Midbrain (tissue), 1 donor: Measurements from ENCODE around the gene CRLF2.
"Not testable (repeated sequence)": the region's sequence is repeated elsewhere in the genome, so short reads cannot be mapped to it uniquely, and the experiment has no call there.

Experiments
- DNase-seq: peaks from one replicate; lab custom pipeline; 2025; lab: John Stamatoyannopoulos, UW

The CRLF2 gene

DNA sequence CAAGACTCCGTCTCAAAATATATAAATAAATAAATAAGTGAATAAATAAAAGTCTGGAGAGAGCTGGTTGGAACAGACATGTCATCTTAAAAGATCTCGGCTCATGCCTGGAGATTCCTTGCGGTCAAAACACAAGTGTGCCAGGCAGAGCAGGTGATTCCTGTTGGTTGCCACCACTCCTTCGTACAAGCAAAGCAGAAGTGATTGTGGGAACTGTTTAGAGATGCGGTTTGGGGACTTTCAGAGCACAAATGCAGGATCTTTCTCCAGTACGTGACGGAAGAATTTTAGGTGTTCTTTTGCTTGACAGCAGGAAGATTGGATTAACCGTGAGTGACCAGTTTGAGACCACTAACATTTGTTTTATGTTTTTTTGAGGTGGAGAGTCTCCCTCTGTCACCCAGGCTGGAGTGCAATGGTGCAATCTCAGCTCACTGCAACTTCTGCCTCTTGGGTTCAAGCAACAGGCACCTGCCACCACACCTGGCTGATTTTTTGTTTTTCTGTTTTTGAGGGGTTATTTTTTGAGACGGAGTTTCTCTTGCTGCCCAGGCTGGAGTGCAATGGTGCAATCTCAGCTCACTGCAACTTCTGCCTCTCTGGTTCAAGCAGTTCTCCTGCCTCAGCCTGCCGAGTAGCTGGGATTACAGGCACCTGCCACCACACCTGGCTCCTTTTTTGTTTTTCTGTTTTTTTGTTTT, 2.8 kb upstream of the CRLF2 start:
- DNase-seq = no peak

DNA sequence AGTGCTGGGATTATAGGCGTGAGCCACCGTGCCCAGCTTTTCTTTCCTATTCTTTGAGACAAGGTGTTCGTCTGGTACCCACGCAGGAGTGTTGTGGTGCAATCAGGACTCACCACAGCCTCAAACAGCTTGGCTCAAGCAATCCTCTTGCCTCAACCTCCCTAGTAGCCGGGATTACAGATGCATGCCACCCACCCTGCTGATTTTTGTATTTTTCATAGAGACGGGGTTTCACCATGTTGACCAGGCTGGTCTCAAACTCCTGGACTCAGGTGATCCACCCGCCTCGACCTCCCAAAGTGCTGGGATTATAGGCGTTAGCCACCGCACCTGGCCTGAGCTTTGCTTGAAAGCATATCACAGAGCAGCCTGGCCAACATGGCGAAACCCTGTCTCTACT, 1.5 kb upstream of the CRLF2 start:
- no peak for DNase-seq

DNA sequence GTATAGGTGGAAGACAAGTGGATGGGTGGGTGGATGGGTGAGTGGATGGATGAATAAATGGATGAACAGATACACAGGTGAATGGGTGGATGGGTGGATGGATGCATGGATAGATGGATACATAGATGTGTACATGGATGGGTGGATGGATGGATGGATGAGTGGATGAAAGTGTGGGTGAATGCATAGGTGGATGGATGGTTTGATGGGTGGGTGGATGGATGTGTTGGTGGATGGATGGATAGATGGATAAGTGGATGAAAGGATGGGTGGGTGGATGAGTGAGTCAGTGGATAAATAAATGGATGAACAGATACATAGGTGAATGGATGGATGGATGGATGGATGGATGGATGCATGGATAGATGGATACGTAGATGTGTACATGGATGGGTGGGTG, 1.6 kb downstream of the CRLF2 start:
- no peak for DNase-seq

DNA sequence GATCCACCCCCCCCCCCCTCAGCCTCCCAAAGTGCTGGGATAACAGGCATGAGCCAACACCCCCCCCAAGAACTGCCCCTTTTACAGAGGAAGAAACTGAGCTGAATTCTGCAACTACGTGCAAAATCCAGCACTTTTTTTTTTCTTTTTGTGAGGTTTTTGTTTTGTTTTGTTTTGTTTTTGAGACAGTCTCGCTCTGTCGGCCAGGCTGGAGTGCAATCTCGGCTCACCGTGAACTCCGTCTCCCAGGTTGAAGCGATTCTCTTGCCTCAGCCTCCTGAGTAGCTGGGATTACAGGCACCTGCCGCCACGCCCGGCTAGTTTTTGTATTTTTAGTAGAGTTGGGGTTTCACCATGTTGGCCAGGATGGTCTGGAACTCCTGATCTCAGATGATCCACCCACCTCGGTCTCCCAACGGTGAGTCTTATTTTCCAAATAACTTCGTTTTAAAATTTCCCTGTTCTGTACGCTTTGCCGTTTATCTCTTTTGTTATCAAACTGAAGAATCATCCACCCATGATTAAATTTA, 4.9 kb downstream of the CRLF2 start:
- no peak for DNase-seq

DNA sequence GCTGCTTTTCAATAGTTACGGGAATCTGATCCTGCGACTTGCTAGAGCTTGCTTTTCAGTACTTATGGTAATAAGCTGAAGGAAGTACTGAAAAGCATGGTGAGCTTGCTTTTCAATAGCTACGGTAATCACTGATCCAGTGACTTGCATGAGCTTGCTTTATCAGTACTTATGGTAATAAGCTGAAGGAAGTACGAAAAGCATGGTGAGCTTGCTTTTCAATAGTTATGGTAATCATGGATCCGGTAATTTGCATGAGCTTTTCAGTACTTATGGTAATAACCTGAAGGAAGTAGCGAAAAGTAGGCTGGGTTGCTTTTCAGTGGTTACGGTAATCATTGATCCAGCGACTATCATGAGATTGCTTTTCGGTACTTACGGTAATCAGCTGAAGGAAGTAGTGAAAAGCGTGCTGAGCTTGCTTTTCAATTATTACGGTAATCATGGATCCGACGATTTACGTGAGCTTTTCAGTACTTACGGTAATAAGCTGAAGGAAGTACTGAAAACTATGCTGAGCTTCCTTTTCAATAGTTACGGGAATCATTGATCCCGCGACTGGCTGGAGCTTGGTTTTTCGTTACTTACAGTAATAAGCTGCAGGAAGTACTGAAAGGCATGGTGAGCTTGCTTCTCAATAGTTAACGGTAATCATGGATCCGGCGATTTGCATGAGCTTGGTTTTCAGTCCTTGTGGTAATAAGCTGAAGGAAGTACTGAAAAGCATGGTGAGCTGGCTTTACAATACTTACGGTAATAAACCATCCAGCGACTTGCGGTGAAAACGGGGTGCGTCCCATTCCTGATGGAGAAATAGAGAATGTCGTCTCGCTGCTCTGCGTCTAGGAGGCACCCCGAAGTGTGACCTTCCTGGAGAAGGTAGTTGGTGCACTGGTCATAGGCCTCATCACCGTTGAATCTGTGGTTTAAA, 6.5 kb downstream of the CRLF2 start:
- no peak for DNase-seq

DNA sequence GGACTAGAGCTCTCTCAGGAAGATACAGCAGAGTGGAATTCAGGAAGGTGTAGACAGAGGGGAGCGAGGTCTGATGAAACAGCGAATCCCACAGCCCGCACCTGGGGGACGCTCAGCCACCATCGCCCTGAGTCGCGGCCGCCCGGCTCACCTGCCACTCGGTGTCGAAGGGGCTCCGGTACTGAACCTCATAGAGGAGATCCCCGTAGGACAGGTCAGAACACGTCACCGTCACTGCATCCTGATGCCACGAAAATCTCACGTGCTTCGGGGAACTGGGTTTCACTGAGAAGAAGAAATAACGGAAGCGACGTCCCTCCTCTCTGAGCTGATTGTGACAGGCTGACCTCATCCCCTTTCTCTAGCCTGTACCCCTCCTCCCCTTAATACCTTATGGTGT, 10.2 kb downstream of the CRLF2 start:
- no peak for DNase-seq

DNA sequence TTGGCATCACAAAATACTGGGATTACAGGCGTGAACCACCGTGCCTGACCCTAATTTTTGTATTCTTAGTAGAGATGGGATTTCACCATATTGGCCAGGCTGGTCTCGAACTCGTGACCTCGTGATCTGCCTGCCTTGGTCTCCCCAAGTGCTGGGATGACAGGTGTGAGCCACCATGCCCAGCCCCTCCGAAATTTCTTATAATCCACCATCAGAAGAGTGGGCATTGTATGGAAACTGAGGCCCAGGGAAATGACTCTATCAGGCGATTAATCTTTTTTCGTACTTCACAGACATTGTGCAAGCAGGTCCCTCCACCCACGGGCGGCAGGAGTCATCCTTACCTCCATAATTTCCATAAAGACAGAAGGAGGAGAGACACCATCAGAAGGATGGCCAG, 16.0 kb downstream of the CRLF2 start:
- DNase-seq = no peak

DNA sequence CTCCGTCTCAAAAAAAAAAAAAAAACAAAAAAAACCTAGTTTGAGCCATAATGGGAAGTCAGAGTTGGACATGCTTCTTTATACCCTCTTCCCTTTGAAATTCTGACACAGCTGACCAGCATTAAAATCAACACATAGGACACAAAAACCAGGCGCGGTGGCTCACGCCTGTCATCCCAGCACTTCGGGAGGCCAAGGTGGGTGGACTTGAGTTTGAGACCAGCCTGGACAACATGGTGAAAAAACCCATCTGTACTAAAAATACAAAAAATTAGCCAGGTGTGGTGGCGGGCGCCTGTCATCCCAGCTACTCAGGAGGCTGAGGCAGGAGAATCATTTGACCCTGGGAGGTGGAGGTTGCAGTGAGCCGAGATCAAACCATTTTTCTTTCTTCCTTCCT, 20.3 kb downstream of the CRLF2 start:
- DNase-seq = not testable (repeated sequence)

DNA sequence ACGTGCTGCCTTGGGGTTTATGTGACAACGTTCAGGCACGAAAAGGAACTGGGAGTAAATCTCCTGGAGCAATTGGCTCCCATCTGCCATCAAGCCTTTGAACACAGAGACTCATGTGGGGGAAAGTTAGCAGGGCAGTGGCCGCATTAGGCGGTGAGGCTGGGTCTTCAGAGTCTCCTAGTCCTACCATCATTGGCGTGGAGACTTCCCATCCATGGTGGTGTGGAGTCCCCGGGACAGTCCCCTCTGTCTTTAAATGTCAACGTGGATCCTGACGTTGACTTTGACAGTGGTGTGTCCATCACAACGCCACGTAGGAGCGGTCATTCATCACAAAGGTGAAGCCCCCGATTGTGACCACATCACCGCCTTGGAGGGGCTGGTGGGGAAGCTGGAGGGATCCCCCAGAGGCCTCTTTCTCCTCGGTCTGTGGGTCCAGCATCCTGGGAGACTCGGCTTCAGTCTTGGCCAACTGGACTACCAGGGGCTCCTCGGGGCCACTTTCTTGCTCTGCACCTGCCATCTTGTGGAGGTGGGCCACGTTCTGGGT, 21.8 kb downstream of the CRLF2 start:
- no peak for DNase-seq

DNA sequence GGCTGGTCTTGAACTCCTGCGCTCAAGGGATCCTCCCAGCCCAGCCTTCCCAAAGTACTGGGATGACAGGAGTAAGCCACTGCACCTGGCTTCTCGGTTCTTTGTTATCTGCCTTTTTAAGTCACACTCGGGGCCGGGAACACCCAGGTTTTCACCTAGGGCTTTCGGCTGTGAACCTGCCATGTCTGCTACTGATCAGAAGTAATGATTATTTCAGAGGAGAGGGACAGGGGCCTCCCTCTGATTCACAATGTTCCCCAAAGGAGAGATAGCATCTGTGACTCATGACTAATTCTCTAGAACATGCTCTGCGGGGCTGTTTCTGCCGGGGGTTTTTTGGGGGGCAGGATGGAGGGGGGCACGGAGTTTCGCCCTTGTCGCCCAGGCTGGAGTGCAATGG, 26.9 kb downstream of the CRLF2 start:
- no peak for DNase-seq

DNA sequence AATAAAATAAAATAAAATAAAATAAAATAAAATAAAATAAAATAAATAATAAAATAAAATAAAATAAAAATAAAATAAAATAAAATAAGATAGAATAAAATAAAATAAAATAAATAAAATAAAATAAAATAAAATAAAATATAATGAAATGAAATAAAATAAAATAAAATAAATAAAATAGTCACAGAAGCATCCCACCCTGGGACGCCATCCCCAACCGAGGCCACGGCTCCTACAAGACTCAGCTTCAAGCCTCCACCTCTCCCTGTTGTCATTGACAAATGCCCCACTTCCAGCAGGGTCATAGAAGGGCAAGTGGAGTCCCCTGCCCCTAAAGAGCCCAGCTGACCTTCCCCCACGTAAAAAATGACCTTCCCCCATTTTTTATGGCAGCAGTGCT, 30.2 kb downstream of the CRLF2 start:
- DNase-seq = no peak

DNA sequence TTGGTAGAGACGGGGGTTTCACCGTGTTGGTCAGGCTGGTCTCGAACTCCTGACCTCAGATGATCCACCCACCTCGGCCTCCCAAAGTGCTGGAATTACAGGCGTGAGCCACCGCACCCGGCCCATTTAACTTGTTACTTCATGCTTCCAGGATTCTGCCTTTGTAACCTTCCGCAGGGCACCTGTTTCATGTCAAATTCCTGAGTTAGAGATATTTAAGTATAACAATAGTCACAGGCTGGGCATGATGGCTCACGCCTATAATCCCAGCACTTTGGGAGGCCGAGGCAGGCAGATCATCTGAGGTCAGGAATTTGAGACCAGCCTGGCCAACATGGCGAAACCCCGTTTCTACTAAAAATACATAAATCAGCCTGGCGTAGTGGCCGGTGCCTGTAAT, 30.8 kb downstream of the CRLF2 start:
- not testable (repeated sequence) for DNase-seq

DNA sequence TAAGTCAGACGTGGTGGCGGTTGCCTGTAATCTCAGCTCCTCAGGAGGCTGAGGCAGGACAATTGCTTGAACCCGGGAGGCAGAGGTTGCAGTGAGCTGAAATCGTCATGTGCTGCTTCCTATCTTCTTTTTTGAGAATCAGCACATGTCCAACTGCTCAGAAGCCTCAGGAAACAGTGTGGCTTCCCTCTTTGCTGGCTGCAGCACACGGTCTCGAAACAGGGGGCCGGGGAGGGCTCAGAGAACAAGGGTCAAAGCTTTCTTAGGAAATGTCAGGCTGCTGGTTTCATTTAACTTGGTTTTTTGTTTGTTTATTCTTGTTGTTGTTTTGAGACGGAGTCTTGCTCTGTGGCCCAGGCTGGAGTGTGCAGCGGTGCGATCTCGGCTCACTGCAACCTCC, 31.3 kb downstream of the CRLF2 start:
- DNase-seq = no peak

DNA sequence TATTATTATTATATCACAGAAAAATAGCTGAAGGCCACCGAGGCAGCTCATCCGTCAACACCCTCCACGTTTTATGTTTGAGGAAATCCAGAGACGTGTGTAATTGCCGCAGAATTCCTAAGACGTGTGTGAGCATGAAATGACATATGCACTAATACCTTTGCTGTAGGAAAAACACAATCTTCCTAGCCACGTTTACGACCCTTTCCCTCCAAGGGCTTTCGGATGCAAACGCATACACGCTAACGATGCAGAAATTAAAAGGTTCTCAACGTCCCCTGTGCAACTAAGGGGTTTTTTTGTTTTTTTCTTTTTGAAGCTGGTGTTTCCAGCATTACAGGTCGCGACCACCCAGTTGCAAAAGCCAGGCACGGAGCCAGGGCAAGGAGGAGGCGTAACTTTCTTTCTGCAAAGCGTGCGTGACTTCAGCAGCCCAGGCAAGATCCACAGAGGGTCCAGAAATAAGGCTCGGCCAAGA, 33.8 kb downstream of the CRLF2 start:
- DNase-seq = no peak

DNA sequence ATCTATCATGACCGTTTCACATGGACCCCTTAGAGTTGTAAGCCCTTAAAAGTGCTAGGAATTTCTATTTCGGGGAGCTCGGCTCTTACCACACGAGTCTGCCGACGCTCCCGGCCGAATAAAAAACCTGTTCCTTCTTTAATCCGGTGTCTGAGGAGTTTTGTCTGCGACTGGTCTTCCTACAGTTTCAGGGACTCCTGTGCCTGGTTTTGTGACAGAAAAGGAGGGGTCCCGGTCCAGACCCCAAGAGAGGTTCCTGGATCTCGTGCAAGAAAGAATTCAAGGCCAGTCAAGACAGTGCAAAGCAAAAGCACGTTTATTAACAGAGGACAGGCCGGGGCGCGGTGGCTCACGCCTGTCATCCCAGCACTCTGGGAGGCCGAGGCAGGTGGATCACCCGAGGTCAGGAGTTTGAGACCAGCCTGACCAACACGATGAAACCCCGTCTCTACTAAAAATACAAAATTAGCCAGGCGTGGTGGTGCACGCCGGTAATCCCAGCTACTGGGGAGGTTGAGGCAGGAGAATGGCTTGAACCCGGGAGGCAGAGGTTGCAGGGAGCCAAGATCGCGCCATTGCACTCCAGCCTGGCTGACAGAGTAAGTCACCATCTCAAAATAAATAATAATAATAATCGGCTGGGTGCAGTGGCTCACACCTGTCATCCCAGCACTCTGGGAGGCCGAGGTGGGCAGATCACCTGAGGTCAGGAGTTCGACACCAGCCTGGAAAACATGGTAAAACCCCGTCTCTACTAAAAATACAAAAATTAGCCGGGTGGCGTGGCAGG, 35.7 kb downstream of the CRLF2 start:
- not testable (repeated sequence) for DNase-seq

DNA sequence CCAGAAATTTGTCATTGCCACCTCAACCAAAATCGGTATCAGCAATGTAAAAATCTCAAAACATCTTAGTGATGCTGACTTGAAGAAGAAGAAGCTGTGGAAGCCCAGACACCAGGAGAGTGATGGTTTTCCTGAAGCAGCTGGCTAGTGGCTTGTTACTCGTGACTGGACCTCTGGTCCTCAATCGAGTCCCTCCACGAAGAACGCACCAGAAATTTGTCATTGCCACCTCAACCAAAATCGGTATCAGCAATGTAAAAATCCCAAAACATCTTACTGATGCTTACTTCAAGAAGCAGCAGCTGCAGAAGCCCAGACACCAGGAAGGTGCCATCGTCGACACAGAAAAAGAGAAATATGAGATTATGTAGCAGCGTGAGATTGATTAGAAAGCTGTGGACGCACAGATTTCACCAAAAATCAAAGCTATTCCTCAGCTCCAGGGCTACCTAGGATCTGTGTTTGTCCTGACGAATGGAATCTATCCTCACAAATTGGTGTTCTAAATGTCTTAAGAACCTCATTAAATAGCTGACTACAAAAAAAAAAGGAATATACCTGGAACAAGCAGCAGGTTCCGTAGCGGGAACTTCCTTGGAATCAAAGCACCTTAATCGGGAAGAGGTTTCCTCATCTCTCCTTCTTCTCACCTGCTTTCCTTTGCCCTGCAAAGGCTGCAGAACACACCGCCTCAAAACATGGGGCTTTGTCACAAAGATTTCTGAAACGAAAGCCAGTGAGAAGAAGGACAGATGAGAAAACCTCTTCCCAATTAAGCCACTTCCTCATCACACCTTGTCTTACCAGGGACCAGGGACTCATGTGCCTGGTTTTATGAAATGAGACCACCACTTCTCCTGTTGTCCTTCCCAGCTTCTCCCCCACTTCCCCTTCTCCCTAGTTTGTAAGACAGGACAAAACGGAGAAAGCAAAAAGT, 37.6 kb downstream of the CRLF2 start:
- not testable (repeated sequence) for DNase-seq

DNA sequence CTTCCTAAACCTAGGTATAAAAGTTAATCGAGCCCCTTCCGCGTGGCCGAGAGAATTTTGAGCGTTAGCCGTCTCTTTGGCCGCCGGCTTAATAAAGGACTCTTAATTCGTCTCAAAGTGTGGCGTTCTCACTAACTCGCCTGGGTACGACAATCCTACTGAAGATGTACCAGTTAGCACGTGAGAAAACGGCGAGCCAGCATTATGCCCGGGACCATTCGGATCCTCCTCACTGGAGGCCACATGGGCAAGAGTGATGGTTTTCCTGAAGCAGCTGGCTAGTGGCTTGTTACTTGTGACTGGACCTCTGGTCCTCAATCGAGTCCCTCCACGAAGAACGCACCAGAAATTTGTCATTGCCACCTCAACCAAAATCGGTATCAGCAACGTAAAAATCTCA, 39.0 kb downstream of the CRLF2 start:
- DNase-seq = not testable (repeated sequence)

DNA sequence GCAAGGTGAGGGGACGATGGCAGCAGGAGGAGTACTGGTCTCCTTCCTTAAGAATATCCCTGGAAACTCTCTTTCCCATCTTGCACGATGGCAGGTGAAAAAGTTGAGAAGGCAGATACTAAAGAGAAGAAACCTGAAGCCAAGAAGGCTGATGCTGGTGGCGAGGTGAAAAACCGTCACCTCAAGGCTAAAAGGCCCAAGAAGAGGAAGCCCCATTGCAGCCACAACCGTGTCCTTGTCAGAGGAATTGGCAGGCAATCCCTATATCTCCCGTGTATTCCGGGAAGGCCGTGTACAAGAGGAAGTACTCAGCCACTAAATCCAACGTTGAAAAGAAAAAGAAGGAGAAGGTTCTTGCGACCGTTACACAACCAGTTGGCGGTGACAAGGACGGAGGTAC, 40.0 kb downstream of the CRLF2 start:
- DNase-seq = no peak

DNA sequence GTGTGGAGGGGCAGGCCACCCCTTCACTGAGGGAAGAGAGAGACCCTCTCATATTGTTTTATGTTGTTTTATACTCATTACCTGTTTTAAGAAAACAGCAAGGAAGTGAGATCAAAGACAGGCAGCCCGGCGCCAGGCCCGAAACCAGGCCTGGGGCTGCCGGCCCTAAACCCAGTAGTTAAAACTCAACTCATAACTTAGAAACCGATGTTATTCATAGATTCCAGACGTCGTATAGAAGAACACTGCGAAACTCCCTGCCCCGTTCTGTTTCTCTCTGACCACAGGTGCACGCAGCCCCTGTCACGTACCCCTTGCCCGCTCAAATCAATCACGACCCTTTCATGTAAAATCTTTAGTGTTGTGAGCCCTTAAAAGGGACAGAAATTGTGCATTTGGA, 40.5 kb downstream of the CRLF2 start:
- DNase-seq = not testable (repeated sequence)

DNA sequence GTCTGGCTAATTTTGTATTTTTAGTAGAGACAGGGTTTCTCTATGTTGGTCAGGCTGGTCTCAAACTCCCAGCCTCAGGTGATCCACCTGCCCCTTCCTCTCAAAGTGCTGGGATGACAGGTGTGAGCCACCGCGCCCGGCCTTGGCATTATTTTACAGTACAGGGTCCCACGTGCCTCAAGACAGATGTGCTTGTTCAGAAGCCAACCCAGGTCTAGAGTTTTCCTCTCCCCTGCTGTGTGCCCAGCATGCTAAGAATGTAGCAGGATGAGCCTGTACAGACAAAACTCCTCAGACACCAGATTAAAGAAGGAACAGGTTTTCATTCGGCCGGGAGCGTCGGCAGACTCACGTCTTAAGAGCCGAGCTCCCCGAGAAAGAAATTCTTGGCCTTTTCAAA, 42.2 kb downstream of the CRLF2 start:
- no peak for DNase-seq

DNA sequence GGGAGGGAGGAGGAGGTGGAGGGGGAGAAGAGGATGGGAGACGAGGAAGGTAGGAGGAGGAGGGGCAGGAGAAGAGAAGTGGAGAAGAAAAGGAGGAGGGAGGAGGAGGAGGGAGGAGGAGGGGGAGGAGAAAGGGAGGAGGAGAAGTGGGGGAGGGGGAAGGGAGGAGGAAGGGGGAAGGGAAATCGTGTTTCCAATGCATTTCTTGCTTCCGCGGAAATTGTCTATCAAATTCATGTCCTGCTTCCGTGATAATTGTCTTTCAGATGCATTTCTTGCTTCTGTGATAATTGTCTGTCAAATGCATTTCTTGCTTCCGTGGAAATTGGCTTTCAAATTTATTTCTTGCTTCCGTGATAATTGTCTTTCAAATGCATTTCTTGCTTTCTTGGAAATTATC, 43.3 kb downstream of the CRLF2 start:
- DNase-seq = no peak
